ENCODE results near the gene TRIM6.
"Not testable (repeated sequence)": the region's sequence is repeated elsewhere in the genome, so short reads cannot be mapped to it uniquely, and the experiment has no call there.

The TRIM6 gene

GRCh38 chr11:5596607-5597201 lies at the start of gene TRIM6:
Gene TRIM6, plus strand, starts transcription at chr11:5596637. Its CDS starts 261 bp downstream, at chr11:5596898.
- no peak for DNase-seq

GRCh38 chr11:5547982-5548381 lies 48.5 kb upstream of the TRIM6 start:
- no peak for DNase-seq

GRCh38 chr11:5548440-5548839 lies 48.0 kb upstream of the TRIM6 start, which contains the start of gene OR52H1:
Gene OR52H1, minus strand, starts transcription at chr11:5548540. Its CDS starts 3,035 bp downstream, at chr11:5545505.
- no peak for DNase-seq

GRCh38 chr11:5550440-5551095 lies 45.9 kb upstream of the TRIM6 start:
- no peak for DNase-seq

- no peak for DNase-seq
These were observed 43.1 kb upstream of the TRIM6 start for GRCh38 chr11:5553343-5553742.

GRCh38 chr11:5556596-5557188 lies 39.7 kb upstream of the TRIM6 start:
- DNase-seq, result no peak

GRCh38 chr11:5557751-5558150 lies 38.7 kb upstream of the TRIM6 start:
- no peak for DNase-seq

GRCh38 chr11:5564259-5565019 lies 32.0 kb upstream of the TRIM6 start:
- no peak for DNase-seq

- no peak for DNase-seq
These were observed 21.8 kb upstream of the TRIM6 start for GRCh38 chr11:5574654-5575053.

GRCh38 chr11:5575152-5575551 lies 21.3 kb upstream of the TRIM6 start:
- DNase-seq, result no peak

- no peak for DNase-seq
These were observed 19.3 kb upstream of the TRIM6 start for GRCh38 chr11:5577101-5577500.

- no peak for DNase-seq
These were observed 15.9 kb upstream of the TRIM6 start, which contains the start of gene OR52B6 for GRCh38 chr11:5580577-5580976. Gene OR52B6, plus strand, starts transcription at chr11:5580877. Its CDS starts 0 bp downstream, at chr11:5580877.

GRCh38 chr11:5581014-5581413 lies 15.4 kb upstream of the TRIM6 start:
- no peak for DNase-seq

GRCh38 chr11:5584458-5584857 lies 12.0 kb upstream of the TRIM6 start:
- DNase-seq, result not testable (repeated sequence)

- not testable (repeated sequence) for DNase-seq
These were observed 6.5 kb upstream of the TRIM6 start for GRCh38 chr11:5589906-5590305.

- no peak for DNase-seq
These were observed 4.8 kb upstream of the TRIM6 start for GRCh38 chr11:5591613-5592012.

GRCh38 chr11:5592615-5593014 lies 3.8 kb upstream of the TRIM6 start:
- no peak for DNase-seq

- no peak for DNase-seq
These were observed 3.3 kb upstream of the TRIM6 start for GRCh38 chr11:5593146-5593545.

GRCh38 chr11:5597953-5598352 lies 1.5 kb downstream of the TRIM6 start:
- DNase-seq, result no peak

- peak; percentile 63 for DNase-seq
These were observed 4.0 kb downstream of the TRIM6 start for GRCh38 chr11:5600374-5600851.

GRCh38 chr11:5602791-5603190 lies 6.4 kb downstream of the TRIM6 start:
- not testable (repeated sequence) for DNase-seq

GRCh38 chr11:5603326-5603725 lies 6.9 kb downstream of the TRIM6 start:
- DNase-seq, result no peak

GRCh38 chr11:5604896-5605295 lies 8.5 kb downstream of the TRIM6 start:
- no peak for DNase-seq

Measured in NCI-H2227 treated with DMSO at 0.1 percent for 48 hours (cell line).